HL-60 (cell line): ENCODE data around the gene TACC2.

Experiments used
- DNase-seq, 2 experiments: peaks; one replicate each; pipeline ENCODE4 v3.0.0-alpha.2; 2010 to 2020; ENCODE audit warnings: low read depth in 1 of 2, low spot score in 1 of 2
- H3K27ac ChIP-seq: fragments of 250-450 bp; sonication (Bioruptor Pico); replicated peaks from 2 replicates; pipeline ENCODE4 v1.5.1; 2020; ENCODE audit warnings: mild to moderate bottlenecking, moderate library complexity
- H3K27me3 ChIP-seq: fragments of 250-450 bp; sonication (Bioruptor Pico); 2 replicates; pipeline ENCODE4 v1.5.1; 2021; ENCODE audit warnings: mild to moderate bottlenecking, moderate library complexity; ENCODE audit not compliant: insufficient read depth, poor library complexity, severe bottlenecking
- H3K4me3 ChIP-seq: replicated peaks from 2 replicates; pipeline ENCODE4 v1.5.1; 2011; ENCODE audit warnings: mild to moderate bottlenecking, control low read depth, low read length; ENCODE audit not compliant: insufficient read depth
- GABPA ChIP-seq: IDR thresholded peaks from 2 replicates; pipeline ENCODE4 v1.6.1; 2012; ENCODE audit warnings: low read depth
- POLR2AphosphoS5 ChIP-seq: IDR thresholded peaks from 2 replicates; pipeline ENCODE4 v1.6.1; 2012; ENCODE audit warnings: low read depth
- SPI1 ChIP-seq: IDR thresholded peaks from 2 replicates; pipeline ENCODE4 v1.6.1; 2012; ENCODE audit warnings: low read depth, mild to moderate bottlenecking, borderline replicate concordance
- TF ChIP-seq, protein P1 (sequence below): IDR thresholded peaks from one replicate; pipeline ENCODE4 v1.5.1; 2011; ENCODE audit warnings: low read length, control low read depth, inconsistent platforms; ENCODE audit not compliant: insufficient read depth
- TF ChIP-seq, protein P2 (sequence below): IDR thresholded peaks from 2 replicates; pipeline ENCODE4 v1.6.1; 2012; ENCODE audit warnings: low read depth; ENCODE audit not compliant: insufficient replicate concordance

TACC2 gene

DNA sequence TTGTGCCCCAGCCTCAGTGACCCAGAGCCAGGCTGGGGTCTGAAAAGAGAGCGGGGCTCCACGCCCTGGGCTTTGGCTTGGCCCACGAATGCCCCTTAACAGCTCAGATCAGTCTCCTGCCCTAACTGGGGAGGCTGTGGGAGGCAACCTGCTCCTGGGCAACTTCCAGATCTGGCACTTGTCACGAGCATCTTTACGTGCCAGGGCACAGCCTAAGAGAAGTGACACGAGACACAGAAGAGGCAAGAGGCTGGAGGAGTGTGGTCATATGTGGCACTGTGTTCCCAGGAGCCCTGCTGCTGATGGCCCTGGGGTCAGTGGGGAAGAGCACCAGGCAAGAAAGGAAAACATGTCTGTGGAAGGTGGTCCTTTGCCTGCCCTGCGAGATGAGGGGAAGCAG is 184.4 kb downstream of the TACC2 start:
- H3K27me3 ChIP-seq, result peaks cover 4% of the 10 kb centered on the region
- DNase-seq, result no peak
- H3K4me3 ChIP-seq, result no peak overlapping the region
- H3K27ac ChIP-seq, result no peak overlapping the region
- TF ChIP-seq GABPA (no peak), SPI1 (no peak), POLR2AphosphoS5 (no peak)
- TF ChIP-seq, protein P1, sequence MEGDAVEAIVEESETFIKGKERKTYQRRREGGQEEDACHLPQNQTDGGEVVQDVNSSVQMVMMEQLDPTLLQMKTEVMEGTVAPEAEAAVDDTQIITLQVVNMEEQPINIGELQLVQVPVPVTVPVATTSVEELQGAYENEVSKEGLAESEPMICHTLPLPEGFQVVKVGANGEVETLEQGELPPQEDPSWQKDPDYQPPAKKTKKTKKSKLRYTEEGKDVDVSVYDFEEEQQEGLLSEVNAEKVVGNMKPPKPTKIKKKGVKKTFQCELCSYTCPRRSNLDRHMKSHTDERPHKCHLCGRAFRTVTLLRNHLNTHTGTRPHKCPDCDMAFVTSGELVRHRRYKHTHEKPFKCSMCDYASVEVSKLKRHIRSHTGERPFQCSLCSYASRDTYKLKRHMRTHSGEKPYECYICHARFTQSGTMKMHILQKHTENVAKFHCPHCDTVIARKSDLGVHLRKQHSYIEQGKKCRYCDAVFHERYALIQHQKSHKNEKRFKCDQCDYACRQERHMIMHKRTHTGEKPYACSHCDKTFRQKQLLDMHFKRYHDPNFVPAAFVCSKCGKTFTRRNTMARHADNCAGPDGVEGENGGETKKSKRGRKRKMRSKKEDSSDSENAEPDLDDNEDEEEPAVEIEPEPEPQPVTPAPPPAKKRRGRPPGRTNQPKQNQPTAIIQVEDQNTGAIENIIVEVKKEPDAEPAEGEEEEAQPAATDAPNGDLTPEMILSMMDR, result no peak
- TF ChIP-seq, protein P2, sequence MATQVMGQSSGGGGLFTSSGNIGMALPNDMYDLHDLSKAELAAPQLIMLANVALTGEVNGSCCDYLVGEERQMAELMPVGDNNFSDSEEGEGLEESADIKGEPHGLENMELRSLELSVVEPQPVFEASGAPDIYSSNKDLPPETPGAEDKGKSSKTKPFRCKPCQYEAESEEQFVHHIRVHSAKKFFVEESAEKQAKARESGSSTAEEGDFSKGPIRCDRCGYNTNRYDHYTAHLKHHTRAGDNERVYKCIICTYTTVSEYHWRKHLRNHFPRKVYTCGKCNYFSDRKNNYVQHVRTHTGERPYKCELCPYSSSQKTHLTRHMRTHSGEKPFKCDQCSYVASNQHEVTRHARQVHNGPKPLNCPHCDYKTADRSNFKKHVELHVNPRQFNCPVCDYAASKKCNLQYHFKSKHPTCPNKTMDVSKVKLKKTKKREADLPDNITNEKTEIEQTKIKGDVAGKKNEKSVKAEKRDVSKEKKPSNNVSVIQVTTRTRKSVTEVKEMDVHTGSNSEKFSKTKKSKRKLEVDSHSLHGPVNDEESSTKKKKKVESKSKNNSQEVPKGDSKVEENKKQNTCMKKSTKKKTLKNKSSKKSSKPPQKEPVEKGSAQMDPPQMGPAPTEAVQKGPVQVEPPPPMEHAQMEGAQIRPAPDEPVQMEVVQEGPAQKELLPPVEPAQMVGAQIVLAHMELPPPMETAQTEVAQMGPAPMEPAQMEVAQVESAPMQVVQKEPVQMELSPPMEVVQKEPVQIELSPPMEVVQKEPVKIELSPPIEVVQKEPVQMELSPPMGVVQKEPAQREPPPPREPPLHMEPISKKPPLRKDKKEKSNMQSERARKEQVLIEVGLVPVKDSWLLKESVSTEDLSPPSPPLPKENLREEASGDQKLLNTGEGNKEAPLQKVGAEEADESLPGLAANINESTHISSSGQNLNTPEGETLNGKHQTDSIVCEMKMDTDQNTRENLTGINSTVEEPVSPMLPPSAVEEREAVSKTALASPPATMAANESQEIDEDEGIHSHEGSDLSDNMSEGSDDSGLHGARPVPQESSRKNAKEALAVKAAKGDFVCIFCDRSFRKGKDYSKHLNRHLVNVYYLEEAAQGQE, result no peak

DNA sequence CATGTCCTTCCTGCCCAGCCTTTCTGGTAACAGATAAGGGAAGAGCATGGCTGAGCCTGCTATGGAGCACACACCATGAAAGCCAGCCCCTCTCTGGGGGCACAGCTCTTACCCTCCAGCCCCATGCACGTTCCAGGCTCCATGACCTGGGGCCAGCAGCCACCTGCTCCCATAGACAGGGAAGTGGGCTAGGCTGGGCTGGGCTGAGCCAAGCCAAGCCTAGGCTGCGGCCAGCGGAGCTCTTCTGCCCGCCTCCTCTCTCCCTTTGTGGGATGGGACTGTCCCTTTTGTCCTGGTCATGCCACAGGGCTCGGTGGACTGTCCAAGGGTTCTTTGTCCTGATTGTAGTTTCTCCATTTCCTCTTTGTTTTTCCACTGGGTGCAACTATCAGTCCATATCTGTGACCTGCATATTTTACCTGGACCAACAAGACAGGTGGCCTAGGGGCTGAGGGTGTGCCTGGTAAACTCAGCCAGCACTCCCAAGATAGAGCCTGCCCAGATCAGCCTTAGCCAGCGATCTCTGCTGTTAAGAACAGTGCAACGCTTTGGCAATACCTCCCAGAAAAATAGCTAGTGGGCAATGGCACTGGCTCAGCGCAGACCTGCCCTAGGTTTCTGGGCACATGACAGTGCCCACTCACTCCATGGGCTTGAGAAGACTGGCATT is 184.9 kb downstream of the TACC2 start:
- TF ChIP-seq POLR2AphosphoS5, result no peak
- TF ChIP-seq, protein P1, result no peak
- TF ChIP-seq GABPA, result no peak
- TF ChIP-seq, protein P2, result no peak
- TF ChIP-seq SPI1, result no peak
- DNase-seq, result no peak
- no peak overlapping the region for H3K27ac ChIP-seq

DNA sequence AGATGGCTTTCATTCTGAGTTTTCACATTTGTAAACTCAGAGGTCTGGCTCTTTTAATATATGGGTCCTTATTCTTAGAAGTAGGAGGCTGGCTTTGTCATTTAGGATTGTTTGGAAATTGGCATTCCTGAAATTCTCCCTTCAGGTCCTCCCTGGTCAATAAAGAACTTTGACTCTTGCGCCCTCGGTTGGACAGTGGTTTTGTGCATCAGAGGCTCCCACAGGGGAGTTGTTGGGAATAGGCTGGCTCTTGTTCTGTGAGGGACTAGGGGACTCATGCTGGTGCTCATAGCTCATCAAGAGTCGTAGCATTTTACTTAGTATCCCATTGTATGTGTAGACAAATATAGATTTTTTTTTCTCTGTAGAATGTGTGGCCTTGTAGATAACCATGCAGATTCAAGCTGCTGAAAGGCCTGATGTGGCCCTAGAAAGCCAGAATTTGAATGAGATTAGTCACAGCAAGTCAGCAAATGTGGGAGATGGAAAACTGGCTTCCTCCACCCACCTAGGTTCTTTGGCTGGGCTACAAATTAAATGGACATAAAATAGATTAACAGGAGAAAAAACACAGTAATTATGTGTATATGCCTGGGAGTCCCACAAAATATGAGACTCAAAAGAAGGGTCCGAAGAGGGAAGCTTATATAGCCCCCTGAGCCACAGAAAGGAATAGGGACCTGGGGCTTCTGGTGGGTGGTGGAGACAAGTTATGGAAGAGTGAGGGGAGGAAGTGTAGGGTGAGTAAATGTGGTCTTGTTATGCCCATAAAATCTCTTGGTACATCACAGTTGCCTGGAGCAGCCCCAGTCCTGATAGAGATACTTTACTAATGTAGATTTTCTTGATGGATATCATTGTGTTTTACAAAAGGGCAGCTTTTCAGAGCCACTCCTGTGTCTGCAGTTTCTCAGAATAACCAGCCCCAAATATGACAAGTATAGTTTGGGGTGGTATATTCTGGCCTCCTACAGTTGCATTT is 187.6 kb downstream of the TACC2 start:
- TF ChIP-seq, protein P2, result no peak
- TF ChIP-seq POLR2AphosphoS5 (no peak), SPI1 (no peak), GABPA (no peak)
- TF ChIP-seq, protein P1, result no peak
- Histone ChIP-seq H3K4me3 (no peak overlapping the region), H3K27ac (no peak overlapping the region), H3K27me3 (peaks cover 4% of the 10 kb centered on the region)
- DNase-seq, result no peak

More for the DNA sequence above, 184.9 kb downstream of the TACC2 start:
- Histone ChIP-seq H3K27me3 (peaks cover 4% of the 10 kb centered on the region), H3K4me3 (no peak overlapping the region)
